Measurements from ENCODE around the gene ARHGAP42.

DNA sequence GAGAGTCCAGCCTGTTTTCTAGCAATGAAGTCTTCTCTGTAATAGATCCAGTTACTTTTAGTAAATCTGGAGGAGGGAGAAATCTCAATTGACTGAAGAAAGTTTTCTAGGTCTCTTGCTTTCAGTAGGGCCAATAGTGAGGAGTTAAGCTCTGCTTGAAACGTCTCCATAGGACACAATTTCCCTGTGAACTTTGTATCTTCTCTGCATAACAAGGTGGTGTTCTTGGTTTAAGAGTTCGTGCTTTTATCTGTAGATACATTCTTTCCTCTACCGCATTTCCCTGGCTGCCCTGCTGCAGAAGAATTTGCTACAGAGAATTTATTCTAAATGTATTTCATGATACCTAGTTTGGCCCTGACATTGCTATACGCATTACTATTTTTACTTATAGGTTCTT is 183.1 kb downstream of the ARHGAP42 start:
- TF ChIP-seq, protein P1, sequence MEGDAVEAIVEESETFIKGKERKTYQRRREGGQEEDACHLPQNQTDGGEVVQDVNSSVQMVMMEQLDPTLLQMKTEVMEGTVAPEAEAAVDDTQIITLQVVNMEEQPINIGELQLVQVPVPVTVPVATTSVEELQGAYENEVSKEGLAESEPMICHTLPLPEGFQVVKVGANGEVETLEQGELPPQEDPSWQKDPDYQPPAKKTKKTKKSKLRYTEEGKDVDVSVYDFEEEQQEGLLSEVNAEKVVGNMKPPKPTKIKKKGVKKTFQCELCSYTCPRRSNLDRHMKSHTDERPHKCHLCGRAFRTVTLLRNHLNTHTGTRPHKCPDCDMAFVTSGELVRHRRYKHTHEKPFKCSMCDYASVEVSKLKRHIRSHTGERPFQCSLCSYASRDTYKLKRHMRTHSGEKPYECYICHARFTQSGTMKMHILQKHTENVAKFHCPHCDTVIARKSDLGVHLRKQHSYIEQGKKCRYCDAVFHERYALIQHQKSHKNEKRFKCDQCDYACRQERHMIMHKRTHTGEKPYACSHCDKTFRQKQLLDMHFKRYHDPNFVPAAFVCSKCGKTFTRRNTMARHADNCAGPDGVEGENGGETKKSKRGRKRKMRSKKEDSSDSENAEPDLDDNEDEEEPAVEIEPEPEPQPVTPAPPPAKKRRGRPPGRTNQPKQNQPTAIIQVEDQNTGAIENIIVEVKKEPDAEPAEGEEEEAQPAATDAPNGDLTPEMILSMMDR (IDR thresholded peaks at IDR 0.05): no peak
- no peak for TF ChIP-seq POLR2A (IDR thresholded peaks at IDR 0.05)
- no peak for TF ChIP-seq EP300 (IDR thresholded peaks at IDR 0.05)

Measured in ovary (tissue), 3 donors.